ENCODE results near the gene CHI3L1. TPM values are rescaled to one million over a fixed set of nuclear protein-coding genes. Genes with fewer than 3 reads are reported as not detected.

CHI3L1 gene
- total and polyA plus RNA-seq, 8 donors = 1.7 to 12.1 (median 7.9) TPM

DNA sequence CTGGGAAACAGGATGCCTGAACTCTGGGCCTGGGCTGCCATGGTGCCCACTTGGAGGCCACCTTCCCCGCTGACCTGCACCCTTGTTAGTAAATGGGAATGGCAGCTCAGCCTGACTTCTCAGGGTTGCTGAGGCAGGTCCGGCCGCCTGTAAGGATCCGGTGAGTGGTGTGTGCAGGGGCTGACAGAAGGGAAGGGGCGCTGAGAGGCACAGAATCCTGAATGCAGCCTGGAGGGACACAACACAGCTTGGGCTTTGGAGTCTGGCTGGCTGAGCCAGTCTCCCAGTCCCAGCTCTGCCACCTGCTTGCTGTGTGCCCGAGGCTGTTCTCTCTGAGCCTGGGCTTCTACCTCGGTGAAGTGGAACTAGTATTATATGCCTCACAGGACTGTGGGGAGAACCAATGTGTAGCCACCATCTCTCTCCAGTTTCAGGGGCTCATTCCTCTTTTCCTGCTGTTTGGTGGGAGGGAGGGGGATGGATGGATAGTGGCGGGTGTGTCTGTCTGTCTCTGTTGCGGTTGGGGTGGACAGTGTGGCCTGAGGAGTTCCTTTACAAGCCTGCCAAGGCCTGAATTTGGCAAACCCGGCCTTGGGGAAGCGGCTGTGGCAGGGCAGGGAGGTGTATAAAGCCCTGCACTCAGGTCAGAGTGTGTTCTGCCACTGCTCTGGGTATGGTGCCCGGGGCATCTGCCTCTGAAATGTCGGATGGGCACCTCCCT lies 41.0 kb downstream of the CHI3L1 start:
- intact Hi-C loops (cut with DNase I) = no loop called here
- Histone ChIP-seq H3K9me3 (no peaks in the 10 kb centered on the region), H3K4me3 (no peak overlapping the region), H3K27me3 (no peaks in the 10 kb centered on the region), H3K4me1 (peaks cover 0 to 7% (median 0%) of the 10 kb centered on the region in 3 donors), H3K27ac (peak overlapping the region; percentile 39 to 75 (median 60)), H3K36me3 (no peaks in the 10 kb centered on the region)
- TF ChIP-seq, protein P1, sequence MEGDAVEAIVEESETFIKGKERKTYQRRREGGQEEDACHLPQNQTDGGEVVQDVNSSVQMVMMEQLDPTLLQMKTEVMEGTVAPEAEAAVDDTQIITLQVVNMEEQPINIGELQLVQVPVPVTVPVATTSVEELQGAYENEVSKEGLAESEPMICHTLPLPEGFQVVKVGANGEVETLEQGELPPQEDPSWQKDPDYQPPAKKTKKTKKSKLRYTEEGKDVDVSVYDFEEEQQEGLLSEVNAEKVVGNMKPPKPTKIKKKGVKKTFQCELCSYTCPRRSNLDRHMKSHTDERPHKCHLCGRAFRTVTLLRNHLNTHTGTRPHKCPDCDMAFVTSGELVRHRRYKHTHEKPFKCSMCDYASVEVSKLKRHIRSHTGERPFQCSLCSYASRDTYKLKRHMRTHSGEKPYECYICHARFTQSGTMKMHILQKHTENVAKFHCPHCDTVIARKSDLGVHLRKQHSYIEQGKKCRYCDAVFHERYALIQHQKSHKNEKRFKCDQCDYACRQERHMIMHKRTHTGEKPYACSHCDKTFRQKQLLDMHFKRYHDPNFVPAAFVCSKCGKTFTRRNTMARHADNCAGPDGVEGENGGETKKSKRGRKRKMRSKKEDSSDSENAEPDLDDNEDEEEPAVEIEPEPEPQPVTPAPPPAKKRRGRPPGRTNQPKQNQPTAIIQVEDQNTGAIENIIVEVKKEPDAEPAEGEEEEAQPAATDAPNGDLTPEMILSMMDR (IDR thresholded peaks at IDR 0.05) = no peak
- ATAC-seq (no peak), FAIRE-seq (no peak), DNase-seq (no peak)
- 76 to 80% methylated on average over 12 to 13 of the region's 13 CpGs for WGBS, 2 donors

DNA sequence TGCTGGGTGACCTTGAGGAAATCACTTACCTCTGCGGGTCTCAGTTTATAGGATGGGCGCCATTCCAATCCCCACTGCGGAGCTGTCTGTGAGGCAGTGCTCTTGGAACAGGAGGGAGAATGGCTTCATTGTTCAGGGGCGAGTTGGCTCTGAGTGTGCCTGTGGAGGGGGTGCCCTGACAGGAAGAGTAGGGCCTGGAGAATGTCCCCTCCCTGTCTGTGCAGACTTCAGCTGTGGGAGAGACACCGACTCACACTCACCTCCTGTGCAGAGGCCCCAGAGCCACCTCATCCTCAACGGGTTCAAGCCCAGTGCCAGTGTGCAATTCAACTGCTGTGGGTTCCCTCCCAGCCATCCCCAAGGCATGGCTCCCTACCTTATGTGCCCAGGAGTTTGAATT lies 41.8 kb downstream of the CHI3L1 start:
- Histone ChIP-seq H3K4me1 (peaks cover 0 to 7% (median 0%) of the 10 kb centered on the region in 3 donors), H3K9me3 (no peaks in the 10 kb centered on the region), H3K27ac (peak overlapping the region; percentile 39 to 75 (median 60)), H3K27me3 (no peaks in the 10 kb centered on the region), H3K4me3 (no peak overlapping the region), H3K36me3 (no peaks in the 10 kb centered on the region)
- DNase-seq (peak in 4 of 6 donors; percentile 46 to 66 (median 60)), FAIRE-seq (no peak), ATAC-seq (peak; percentile 61 to 71 (median 67))
- 31 to 42% methylated on average over 6 of the region's 6 CpGs for WGBS, 2 donors
- TF ChIP-seq, protein P1 (IDR thresholded peaks at IDR 0.05) = no peak
- intact Hi-C loops (cut with DNase I) = no loop called here

DNA sequence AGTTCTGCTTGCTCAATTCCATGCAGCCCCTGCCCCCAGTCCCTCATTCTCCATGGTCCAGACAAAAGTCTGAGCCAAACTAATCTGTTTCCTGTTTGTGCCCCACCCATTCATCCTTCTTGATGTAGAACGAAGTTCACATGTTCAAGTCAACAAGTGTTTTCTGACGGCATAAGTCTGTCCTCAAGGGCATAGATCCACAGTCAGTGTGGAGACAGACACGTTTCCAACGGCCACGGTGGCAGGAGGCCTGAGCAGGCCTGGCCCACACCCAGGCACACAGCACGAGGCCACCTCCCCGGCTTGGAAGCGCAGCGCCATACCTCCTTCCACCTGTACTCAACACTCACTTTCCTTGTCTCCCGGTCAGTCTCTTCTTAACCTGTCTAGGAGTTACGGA lies 42.9 kb downstream of the CHI3L1 start:
- no peak overlapping the region for H3K4me3 ChIP-seq
- 54 to 59% methylated on average over 11 of the region's 11 CpGs for WGBS, 2 donors
- ATAC-seq (peak in 2 of 4 donors; percentile 8 to 23), FAIRE-seq (no peak), DNase-seq (no peak)
- no peaks in the 10 kb centered on the region for H3K36me3 ChIP-seq
- intact Hi-C loops (cut with DNase I) = no loop called here
- H3K27ac ChIP-seq = peak overlapping the region in 2 of 4 donors; percentile 55 to 63
- H3K4me1 ChIP-seq = peaks cover 0 to 6% (median 2%) of the 10 kb centered on the region in 3 donors
- no peaks in the 10 kb centered on the region for H3K27me3 ChIP-seq
- H3K9me3 ChIP-seq = no peaks in the 10 kb centered on the region
- TF ChIP-seq, protein P1 (IDR thresholded peaks at IDR 0.05) = no peak

DNA sequence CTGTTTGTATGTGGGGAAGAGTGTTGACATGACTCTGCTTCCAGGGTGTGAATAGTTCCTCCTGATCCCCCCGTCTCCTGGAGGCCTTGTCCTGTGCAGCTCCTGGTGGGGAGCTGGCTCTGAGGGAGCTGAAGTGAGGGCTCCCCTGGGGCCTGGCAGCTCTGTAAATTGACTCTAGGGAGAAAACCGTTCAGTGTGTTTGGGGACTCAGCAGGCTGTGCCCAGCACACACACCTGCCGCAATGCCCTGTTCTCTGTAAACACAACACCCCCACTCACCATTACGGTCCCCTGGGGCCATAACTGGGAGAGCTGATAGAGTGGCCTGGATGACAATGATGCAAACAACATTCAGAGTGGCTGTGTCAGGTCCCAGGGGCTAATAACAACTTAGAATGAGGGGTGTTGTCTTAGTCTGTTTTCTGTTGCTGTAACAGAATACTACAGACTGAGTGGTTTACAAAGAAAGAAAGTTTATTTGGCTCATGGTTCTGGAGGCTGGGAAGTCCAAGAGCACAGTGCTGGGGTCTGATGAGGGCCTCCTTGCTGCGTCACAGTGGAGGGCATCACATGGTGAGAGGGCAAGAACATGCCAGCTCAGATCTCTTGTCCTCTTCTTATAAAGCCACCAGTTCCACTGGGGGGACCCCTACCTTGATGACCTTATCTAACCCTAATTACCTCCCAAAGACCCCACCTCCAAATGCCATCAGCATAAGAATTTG lies 43.7 kb downstream of the CHI3L1 start:
- FAIRE-seq (no peak), DNase-seq (no peak), ATAC-seq (no peak)
- Histone ChIP-seq H3K4me1 (peaks cover 0 to 6% (median 0%) of the 10 kb centered on the region in 3 donors), H3K27ac (peak overlapping the region in 2 of 4 donors; percentile 55 to 63), H3K9me3 (no peaks in the 10 kb centered on the region), H3K27me3 (no peaks in the 10 kb centered on the region), H3K36me3 (no peaks in the 10 kb centered on the region), H3K4me3 (no peak overlapping the region)
- intact Hi-C loops (cut with DNase I) = no loop called here
- WGBS, 2 donors = 68 to 73% methylated on average over 5 of the region's 5 CpGs
- TF ChIP-seq, protein P1 (IDR thresholded peaks at IDR 0.05) = no peak

All from pancreas (tissue), 10 donors.